Left colon (tissue), 2 donors: ENCODE results near the gene ATP13A2. TPM values are rescaled to one million over a fixed set of nuclear protein-coding genes. Genes with fewer than 3 reads are reported as not detected.

Experiments used
- ATAC-seq: fragments of 200-7000 bp; cut with Tn5 transposase; one replicate; pipeline ENCODE4 v1.9.1; 2020; ENCODE audit warnings: mild to moderate bottlenecking, moderate library complexity
- DNase-seq, 2 donors: peaks; one replicate each; pipeline ENCODE4 v3.0.0-alpha.2; 2020
- intact Hi-C, 2 donors: fragments of 100-400 bp; cut with DNase I in 1 of 2; cut with micrococcal nuclease in 1 of 2; formaldehyde crosslinking; loops; one replicate each; pipeline versions ENCODE4 v1.11.2 to v1.14.0; 2022; cut with DNase I, micrococcal nuclease
- long read RNA-seq: library from polyadenylated mRNA; unstranded; transcript quantifications from one replicate; pipeline ENCODE4 v2.0.0, GENCODE V29; 2021
- total RNA-seq, 2 donors: library from RNA; stranded (reverse); fragmentation: NEBNext Ultra II Directional; extraction: Animal tissue kit (Norgen Biotek cat#: 25700); gene quantifications; one replicate each; pipeline ENCODE4 v1.2.1, GENCODE V29; 2021
- donor health status: DM: no; HTN: no; CAD: no.
- donor health status: DM: yes; HTN: yes; CAD: no.

The ATP13A2 gene, protein sequence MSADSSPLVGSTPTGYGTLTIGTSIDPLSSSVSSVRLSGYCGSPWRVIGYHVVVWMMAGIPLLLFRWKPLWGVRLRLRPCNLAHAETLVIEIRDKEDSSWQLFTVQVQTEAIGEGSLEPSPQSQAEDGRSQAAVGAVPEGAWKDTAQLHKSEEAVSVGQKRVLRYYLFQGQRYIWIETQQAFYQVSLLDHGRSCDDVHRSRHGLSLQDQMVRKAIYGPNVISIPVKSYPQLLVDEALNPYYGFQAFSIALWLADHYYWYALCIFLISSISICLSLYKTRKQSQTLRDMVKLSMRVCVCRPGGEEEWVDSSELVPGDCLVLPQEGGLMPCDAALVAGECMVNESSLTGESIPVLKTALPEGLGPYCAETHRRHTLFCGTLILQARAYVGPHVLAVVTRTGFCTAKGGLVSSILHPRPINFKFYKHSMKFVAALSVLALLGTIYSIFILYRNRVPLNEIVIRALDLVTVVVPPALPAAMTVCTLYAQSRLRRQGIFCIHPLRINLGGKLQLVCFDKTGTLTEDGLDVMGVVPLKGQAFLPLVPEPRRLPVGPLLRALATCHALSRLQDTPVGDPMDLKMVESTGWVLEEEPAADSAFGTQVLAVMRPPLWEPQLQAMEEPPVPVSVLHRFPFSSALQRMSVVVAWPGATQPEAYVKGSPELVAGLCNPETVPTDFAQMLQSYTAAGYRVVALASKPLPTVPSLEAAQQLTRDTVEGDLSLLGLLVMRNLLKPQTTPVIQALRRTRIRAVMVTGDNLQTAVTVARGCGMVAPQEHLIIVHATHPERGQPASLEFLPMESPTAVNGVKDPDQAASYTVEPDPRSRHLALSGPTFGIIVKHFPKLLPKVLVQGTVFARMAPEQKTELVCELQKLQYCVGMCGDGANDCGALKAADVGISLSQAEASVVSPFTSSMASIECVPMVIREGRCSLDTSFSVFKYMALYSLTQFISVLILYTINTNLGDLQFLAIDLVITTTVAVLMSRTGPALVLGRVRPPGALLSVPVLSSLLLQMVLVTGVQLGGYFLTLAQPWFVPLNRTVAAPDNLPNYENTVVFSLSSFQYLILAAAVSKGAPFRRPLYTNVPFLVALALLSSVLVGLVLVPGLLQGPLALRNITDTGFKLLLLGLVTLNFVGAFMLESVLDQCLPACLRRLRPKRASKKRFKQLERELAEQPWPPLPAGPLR
- 10 to 100 TPM; 46.2 to 53.9 TPM for total RNA-seq
- long read RNA-seq, partial matches to known transcripts = 20 of 26 reads
- long read RNA-seq, other reads (novel, unspliced or antisense) = 4 of 26 reads

DNA sequence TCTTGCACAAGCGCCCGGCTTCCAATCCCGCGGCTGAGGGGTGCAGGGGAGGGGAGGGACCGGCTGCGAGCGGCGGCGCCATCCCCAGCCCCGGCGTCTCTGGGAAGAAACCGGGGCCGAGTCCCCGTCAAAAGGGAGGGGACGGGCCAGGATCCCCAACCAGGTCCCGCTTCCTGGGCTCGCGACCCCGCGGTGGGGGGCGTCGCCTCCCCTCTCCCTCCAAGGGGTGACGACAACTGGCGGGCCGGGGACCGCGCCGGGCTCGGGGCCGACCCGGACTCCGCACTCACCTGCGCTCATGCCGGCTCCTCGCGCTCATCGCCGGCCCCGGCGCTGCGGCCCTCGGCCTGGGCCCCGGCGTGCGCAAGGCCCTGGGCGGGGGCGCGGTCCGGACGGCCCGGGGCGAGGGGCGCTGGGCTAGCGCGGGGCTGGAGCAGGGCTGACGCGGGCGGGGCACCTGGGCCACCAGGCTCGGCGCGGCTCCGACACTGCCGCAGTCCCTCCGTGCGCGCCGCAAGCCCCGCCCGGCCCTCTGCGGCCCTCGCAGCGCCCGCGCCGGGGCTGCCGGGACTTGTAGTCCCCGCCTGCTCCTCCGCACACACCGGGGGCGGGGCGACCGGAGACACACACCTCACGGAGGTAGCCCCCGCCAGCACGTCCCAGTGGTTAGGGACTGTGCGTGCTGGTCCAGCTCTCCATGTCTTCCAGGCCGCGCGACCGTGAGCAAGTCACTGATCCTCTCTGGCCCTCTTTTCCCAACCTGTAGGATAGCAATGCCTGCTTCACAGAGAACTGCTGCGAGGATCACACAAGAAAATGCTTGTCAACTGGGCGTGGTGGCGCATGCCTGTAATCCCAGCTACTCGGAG lies at the start of gene ATP13A2:
Gene ATP13A2, minus strand, starts transcription at position 490 of the 869 bp plus-strand sequence. Its CDS starts 190 bp downstream, at position 300.
- intact Hi-C loops = no loop called here
- DNase-seq (peak; percentile 75 to 89), ATAC-seq (peak; percentile 94)

DNA sequence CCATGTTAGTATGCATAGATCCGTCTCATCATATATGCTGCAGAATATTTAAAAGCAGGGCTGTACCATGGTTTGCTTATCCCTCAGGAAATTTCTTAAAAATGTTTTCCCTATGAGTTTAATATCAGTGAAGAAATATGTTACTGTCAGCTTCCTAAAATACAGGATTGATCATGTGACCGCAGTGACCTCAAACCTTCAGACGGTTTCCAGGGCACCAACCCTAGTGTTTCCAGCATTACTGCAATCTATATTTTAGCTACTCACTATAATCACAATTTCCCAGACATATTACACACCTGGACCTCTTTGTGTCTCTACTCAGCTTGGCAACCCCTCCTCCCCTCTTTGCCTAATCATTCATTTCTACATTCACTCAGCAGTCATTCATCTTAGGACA lies 49.8 kb upstream of the ATP13A2 start:
- ATAC-seq (no peak), DNase-seq (no peak)
- intact Hi-C loops = loop anchor here in 1 of 2 donors (5.0 kb wide), 1 partner anchor 176 kb away; no protein-coding TSS in a partner anchor

DNA sequence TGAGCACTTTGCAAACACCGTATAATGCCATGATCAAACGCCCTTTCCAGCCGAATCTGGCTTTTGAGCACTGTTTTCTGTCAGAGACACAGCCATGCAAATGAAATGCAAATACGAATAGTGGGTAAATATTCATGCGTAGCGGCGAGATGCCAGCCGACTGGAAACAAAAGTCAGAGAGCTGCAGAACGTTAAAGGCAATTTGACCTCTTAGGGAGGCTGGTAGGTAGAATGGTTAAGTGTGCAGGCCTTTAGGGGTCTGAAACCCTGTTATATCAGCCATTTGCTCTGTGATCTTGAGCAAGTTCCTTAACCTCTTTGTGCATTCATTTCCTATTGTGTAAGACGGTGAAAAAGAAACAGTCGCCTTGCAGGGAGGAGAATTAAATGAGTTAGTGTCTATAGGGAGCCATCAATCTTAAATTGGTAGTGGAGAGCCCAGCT lies 48.6 kb upstream of the ATP13A2 start:
- DNase-seq = no peak
- intact Hi-C loops = loop anchor here in 1 of 2 donors (5.0 kb wide), 1 partner anchor 177 kb away; no protein-coding TSS in a partner anchor
- no peak for ATAC-seq

DNA sequence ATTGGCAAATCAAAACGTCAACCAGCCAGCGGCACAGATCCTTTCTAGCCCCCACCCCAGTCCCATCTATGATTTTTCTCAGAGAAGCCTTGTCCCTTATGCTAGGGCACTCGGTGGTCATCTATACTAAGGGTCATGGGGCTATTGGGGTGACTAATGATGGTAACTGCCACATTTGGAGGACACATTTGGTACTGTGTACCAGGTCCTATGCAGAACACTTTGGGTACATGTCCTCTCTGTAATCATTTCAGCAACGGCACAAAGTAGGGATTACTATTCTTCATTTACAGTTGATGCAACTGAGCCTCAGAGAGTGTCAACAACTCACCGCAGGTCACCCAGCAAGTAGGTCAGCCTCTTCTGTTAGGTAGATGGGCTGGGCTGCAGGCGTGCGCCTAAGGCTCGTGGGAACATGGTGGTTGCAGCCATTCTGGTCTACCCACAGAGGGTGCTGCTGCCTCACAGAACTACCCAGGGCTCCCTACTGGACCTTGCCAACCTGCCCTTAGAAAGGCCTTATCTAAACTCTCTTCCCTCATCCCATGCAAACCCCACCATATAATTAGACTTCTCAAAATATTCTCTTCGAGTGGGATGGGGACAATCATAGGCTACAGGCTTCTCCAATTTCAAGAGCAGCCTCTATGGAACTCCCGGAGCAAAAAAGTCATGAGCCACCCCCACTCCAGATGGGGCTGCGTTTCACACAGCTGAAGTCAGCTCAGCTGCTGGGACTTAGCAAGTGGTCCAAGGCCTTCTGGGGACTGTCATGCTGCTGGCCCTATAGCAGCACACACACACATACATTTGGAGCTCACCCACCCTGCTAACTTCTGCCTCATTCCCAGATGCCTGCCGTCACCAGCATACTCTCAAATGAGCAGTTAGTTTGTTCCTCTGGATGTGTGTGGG lies 47.9 kb upstream of the ATP13A2 start:
- intact Hi-C loops = loop anchor here in 1 of 2 donors (5.0 kb wide), 1 partner anchor 178 kb away; no protein-coding TSS in a partner anchor
- DNase-seq (peak; percentile 70 to 72), ATAC-seq (peak; percentile 98)

DNA sequence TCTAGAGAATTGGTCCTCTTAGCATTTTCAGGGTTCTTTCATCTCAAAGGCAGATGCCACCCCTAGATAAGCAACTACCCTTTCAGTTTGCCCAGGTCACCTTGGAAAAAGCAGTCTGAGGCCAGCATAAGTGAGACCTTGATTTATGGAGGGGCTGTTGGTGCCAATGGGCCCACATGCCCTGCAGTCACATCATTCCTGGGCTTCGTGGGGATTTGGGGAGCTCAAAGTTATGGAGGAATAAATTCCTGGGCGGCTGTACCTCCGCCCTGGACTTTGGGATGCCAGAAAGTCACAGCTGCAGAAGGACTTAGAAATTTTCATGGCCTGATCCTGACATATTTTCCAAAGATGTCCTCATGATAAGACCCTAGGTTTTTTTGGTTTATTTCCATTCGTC lies 44.8 kb upstream of the ATP13A2 start:
- DNase-seq (no peak), ATAC-seq (no peak)
- intact Hi-C loops = no loop called here

DNA sequence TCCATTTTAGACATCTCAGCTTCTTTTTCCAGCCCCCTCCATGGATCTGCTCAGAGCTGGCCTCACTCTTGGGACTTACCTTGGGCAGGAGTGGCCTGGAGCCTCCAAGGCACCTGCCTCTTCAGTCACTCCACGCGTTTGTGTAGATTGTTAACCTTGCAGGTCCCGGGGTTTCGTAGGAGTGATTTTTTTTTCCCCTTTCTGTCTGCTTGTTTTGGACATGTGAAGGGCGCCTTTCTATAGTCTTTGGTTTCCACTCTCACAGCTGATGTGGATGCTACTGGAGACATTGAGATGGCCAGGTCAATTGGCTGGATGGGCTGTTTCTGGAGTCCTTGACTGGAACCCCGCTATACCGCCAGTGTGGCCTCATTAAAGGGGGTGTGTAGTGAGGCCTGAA lies 44.1 kb upstream of the ATP13A2 start:
- intact Hi-C loops = no loop called here
- no peak for ATAC-seq

DNA sequence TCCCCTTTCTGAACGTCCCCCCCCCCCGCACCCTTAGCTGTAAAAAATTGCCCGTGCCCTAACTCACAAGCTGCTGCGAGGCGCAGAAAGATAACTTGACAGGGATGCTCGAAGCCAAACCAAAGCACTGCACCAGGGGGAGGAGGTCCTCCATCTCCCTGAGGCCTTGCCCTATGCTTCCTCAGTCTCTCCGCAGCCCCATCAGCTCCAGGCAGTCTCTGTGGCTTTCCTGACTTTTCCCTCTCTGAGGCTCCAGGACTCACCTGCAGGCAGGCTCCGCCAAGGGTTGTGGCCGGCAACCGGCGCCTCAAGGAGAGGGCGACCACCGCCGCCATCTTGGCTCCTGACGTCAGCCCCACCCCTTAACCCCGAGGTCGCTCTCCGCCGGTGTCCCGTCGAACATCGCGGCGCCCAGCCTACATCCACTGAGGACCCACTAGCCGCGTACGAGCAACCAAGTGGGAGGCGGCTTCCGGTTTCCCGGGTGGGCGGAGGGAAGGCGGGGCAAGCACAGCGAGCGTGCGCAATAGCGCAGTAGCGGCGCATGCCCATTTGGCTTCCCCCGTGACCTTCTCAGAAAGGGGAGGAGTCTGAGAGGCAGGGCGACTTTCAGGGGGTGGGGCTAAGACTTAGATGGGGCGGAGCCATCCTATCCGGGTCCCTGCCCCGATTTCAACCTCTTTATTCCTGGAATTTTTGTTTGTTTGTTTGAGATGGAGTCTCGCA lies 42.1 kb upstream of the ATP13A2 start, which contains the start of gene SDHB:
Gene SDHB, minus strand, starts transcription at position 348 of the 726 bp plus-strand sequence. Its CDS starts 13 bp downstream, at position 335.
- intact Hi-C loops = no loop called here
- peak; percentile 91 for ATAC-seq
- peak; percentile 98 to 99 for DNase-seq

More for the DNA sequence above, 44.1 kb upstream of the ATP13A2 start:
- DNase-seq = no peak

DNA sequence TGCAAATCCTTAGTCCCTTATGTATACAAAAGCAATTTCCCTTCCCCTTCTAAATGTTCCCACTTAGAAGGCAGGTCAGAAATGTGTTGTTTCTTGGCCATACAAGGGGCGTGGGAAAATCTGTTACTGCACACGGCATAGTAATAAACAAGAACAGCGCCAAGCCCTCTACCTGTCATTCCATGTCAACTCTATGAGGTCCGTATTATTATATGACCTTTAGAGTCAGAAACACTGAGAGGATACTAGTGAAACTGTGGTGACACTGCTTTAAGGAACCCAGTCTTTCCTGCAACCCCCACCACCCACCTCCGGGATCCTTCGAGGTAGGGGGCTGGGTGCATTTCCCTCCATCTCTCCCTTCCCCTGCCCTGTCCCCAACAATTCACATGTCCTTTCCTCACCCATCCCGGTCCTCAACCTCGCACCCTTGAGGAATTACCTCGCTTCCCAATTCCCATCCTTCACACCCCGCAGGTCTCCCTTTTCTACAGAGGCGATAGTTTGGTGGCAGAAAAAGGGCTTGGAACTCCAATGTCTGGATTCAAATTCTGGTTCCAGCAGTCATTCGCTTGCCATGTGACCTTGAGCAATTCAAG lies 41.5 kb upstream of the ATP13A2 start:
- ATAC-seq (peak; percentile 54), DNase-seq (no peak)
- intact Hi-C loops = no loop called here

DNA sequence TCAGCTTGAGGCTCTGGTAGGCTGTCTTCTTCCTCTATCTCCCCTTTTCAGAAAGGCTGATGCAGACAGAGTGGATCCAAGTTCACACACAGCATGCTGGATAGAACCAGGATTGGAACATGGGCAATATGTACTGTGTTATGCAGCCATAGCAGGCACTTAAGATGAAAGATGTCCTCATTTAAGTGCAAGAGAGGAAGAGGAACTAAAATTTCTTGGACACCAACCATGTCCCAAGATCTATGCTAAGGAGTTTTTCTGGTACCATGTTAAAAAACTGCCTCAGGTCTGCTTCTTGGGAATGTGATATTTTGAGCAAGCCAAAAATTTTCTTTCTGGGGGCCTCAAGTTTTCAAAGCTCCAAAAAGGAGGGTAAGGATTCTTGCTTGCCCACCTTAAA lies 40.9 kb upstream of the ATP13A2 start:
- intact Hi-C loops = no loop called here
- no peak for DNase-seq
- ATAC-seq = no peak

DNA sequence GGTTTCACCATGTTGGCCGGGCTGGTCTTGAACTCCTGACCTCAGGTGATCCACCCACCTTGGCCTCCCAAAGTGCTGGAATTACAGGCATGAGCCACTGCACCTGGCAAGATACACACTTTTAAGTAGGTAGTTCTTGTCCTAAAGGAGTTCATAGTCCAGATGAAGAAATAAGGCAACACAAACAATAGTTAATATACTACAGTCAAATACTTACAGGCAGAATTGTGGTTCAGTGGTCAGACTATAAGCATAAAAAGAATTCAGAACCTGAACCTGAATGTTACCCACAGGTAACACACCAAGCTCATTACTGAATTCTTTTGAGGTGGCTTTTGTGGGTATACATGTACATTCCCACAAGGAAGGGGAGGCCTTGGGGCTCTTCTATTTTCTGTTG lies 40.3 kb upstream of the ATP13A2 start:
- DNase-seq = no peak
- intact Hi-C loops = no loop called here
- no peak for ATAC-seq

DNA sequence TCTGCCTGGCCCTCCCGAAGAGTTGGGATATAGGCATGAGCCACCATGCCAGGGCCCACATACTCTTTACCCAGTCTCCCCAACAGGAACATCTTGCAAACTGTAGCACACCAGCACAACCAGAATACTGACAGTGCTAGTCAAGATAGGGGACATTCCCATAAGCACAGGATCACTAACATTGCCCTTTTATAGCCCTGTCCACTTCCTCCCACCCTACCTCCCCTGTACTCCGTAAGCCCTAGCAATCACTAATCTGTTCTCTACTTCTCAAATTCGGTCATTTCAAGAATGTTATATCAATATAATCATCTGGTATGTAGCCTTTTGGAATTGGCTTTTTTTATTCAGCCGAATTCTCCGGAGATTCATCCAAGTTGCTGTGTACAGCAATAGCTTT lies 36.2 kb upstream of the ATP13A2 start:
- ATAC-seq (no peak), DNase-seq (no peak)
- intact Hi-C loops = loop anchor here (5.0 to 10.0 kb wide), 2 partner anchors 83 to 96 kb away; no protein-coding TSS in a partner anchor

DNA sequence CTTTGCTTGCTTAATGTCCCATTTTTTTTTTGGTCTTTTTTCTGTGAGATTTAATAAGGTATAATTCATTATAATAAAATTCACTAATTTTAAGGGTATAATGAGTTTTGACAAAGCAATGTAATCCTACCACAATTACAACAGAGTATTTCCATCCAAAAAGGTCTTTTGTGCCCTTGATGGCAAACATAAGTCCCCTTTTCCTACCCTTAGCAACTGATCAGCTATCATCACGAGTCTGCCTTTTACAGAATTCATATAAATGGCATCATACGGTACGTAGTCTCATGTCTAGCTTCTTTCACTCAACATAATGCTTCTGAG lies 34.6 kb upstream of the ATP13A2 start:
- ATAC-seq (no peak), DNase-seq (no peak)
- intact Hi-C loops = loop anchor here (5.0 to 10.0 kb wide), 2 partner anchors 81 to 94 kb away; no protein-coding TSS in a partner anchor

DNA sequence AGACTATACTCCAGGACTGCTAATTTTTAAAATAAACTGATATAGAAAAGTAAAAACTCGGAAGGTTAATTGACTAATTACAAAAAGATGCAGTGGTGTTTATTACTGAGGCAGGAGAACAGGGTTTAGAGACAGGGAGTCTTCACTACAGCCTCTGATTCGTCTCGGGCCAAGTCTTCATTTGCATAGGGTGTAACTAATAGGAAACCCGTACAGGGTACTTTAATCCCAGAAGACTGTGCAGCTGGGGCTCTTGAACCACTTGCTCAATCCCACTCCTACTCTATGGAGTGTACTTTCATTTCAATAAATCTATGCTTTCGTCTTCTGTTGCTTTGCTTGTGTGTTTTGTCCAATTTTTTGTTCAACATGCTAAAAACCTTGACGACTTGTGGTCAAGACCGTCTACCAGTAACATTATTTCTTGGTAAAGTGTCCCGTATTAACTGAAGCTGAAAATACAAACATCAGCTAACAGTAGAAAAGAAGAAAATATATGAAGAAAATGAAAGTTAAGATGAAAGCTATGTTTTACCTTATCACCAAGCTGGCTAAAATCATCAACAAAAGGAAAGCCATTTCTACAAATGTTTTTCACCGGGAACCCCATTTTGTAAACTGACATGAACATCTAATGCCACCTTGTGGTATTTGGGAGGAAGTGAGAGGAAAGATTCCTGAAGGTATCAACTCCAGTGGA lies 34.1 kb upstream of the ATP13A2 start:
- DNase-seq (no peak), ATAC-seq (peak; percentile 50)
- intact Hi-C loops = loop anchor here (5.0 to 10.0 kb wide), 2 partner anchors 81 to 93 kb away; no protein-coding TSS in a partner anchor

DNA sequence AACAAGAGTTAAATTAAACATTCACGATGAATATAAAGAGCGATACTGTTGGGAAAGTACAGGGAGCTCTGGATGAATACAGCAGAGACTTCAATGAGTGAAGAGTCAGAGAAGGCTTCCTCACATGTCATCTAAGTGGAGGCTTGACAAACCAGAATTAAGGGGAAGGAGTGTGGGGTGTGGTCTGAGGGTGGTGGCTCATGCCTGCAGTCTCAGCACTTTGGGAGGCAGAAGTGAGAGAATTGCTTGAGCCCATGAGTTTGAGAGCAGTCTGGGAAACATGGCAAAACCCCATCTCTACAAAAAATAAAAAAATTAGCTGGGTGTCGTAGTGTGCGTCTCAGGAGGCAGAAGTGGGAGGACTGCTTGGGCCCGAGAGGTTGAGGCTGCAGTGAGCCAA lies 33.4 kb upstream of the ATP13A2 start:
- DNase-seq = no peak
- peak; percentile 25 for ATAC-seq
- intact Hi-C loops = loop anchor here (5.0 to 10.0 kb wide), 2 partner anchors 80 to 93 kb away; no protein-coding TSS in a partner anchor

DNA sequence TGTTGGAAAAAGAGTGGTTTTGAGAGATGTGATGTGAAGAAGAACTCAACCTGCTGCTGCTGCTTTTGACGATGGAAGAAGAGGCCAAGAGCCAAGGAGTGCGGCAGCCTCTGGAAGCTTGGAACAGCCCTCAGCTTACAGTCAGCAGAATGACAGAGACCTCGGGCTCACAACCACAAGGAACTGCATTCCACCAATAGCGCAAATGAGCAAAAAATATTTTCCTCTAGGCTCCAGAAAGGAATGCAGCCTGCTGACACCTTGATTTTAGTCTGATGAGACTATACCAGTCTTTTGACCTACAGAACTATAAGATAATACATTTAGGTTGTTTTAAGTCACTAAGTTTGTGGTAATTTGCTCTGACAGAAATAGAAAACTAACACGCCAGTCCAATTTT lies 31.9 kb upstream of the ATP13A2 start:
- DNase-seq (no peak), ATAC-seq (no peak)
- intact Hi-C loops = loop anchor here in 1 of 2 donors (10.0 kb wide), 1 partner anchor 79 kb away; no protein-coding TSS in a partner anchor
